Activated CD4-positive, alpha-beta T cell treated with anti-CD3 and anti-CD28 coated beads for 24 hours (primary cell): ENCODE data around the gene GLDN.

Experiments used
- DNase-seq, 2 donors: peaks; one replicate each; pipeline ENCODE4 v3.0.0-alpha.2; 2020; ENCODE audit warnings: low read depth in 2 of 2

GLDN gene

GRCh38 chr15:51356147-51356546, 14.7 kb downstream of the GLDN start:
- DNase-seq, result no peak

GRCh38 chr15:51356983-51357382, 15.5 kb downstream of the GLDN start:
- DNase-seq, result no peak

GRCh38 chr15:51359981-51360380, 18.5 kb downstream of the GLDN start:
- DNase-seq, result no peak

- DNase-seq, result no peak
Measured at GRCh38 chr15:51363383-51363782, 21.9 kb downstream of the GLDN start.

GRCh38 chr15:51365417-51365816, 24.0 kb downstream of the GLDN start:
- DNase-seq, result no peak

- no peak for DNase-seq
Measured at GRCh38 chr15:51366071-51366470, 24.6 kb downstream of the GLDN start.

GRCh38 chr15:51366920-51367319, 25.5 kb downstream of the GLDN start:
- no peak for DNase-seq

GRCh38 chr15:51367322-51367976, 26.0 kb downstream of the GLDN start:
- no peak for DNase-seq

DNA sequence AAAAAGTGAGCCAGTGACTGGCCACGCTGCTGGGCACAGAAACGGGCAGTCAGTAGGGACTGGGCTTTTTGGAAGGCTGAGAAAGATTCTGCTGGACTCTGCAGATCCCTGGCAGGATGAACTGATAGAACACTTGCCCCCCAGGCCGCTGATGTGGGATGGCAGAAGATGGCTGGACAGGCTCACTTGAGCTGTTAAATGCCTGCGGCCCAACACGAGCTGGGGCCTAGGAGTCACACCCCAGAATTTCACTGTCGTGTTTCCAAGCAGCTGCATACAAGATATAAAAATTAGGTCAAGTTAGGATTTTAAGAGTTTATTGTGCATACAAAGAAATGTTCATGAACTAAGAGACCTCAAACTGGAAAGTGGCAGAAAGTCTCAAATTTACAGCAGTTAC, 26.9 kb downstream of the GLDN start:
- DNase-seq, result no peak

DNA sequence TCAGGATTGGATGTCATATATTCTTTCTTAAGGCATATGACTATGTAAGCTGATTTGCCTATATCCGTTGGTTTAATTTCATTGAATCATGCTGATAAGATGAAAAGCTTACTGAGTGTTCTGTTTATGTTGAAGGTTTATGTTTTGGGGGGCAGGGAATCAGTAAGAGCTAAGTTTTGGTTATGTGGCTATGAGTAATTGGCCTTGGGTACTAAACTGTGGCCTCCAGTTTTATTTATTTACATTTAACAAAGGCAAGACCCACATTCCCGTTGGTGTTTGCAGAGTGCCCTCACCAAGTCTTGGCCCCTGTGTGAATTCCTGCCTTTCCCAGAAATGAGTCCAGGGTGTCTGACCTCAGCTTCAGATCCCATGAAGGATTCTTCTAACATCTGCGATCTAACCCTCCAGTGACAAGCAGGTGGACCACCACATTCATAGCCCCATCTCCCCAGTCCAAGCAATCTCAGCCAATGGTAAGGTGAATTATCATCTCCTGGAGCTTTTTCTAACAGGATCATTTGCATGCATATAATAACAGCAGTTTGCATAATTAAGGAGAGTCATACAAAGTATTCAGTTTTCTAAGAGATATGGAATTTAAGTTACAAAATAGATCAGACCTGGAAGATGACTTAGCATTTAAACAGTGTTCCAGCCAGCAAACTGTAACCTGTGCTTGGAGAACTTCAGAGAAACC, 27.4 kb downstream of the GLDN start:
- no peak for DNase-seq

DNA sequence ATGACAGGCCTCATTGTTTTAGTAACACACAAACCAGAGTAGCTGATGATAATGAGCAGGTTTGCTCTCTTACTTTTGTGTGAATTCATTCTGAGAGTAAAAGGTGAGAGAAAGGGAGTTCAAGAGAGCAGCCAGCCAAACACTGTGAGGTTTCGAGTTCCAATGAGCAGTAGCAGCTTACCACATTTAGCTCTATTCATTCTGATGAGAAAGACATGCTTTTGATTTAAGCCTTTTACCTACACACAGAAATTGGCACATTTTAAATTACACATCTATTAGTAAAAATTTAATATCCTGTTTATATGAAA, 28.0 kb downstream of the GLDN start:
- DNase-seq, result no peak

- no peak for DNase-seq
Measured at GRCh38 chr15:51371266-51371665, 29.8 kb downstream of the GLDN start.

GRCh38 chr15:51374131-51374530, 32.7 kb downstream of the GLDN start:
- no peak for DNase-seq

- DNase-seq, result no peak
Measured at GRCh38 chr15:51375966-51376640, 34.6 kb downstream of the GLDN start.

DNA sequence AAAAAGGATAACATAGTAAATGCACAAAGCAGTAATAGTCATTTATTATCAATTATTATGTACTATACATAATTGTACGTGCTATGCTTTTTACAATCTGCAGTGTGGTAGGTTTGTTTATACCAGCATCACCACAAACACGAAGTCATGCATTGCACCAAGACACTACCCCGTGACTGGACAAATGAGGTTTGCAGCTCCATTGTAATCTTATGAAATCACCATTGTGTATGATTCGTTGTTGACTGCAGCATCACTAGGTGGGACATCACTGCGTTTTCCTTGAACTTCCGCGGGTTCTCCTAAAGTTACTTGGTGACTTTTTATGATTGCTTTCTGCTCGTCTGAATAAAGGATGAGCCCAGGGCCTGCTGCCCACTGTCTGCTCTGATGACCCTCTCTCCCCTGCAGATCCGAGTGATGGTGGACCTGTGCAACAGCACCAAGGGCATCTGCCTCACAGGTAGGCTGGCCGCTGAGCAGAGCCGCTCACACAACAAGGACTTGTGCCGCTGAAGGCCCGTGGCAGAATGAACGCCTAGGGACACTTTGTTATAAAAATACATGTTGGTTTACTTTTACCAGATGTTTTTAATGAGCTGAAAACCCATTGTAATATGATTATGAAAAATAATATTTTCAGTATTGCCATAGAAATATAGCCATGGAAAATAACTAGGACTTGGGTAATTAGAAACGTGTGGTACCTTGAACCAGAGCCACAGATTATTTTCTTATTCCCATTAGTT, 35.8 kb downstream of the GLDN start:
- DNase-seq, result no peak

- no peak for DNase-seq
Measured at GRCh38 chr15:51378406-51378805, 37.0 kb downstream of the GLDN start.

DNA sequence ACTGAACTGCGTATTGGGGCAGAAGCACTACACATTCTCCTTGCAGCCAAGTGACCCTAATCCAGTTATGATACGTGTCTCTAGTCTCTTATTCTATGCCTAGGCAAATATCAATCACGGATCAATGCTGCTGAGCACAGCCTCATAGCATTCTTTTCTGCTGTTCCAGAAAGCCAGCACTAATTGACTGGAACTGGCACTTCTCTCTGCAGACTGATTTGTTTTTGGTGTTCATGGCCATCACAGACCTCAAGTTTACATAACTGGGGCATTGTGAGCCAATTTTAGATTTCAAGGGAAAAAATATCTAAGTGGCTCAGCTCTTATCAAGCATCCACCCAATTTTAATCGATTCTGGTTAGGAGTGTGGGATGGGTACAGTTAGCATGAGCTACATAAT, 37.9 kb downstream of the GLDN start:
- no peak for DNase-seq

- no peak for DNase-seq
Measured at GRCh38 chr15:51380999-51381806, 39.7 kb downstream of the GLDN start.

- no peak for DNase-seq
Measured at GRCh38 chr15:51382787-51383186, 41.3 kb downstream of the GLDN start.

- DNase-seq, result no peak
Measured at GRCh38 chr15:51386029-51386428, 44.6 kb downstream of the GLDN start.

DNA sequence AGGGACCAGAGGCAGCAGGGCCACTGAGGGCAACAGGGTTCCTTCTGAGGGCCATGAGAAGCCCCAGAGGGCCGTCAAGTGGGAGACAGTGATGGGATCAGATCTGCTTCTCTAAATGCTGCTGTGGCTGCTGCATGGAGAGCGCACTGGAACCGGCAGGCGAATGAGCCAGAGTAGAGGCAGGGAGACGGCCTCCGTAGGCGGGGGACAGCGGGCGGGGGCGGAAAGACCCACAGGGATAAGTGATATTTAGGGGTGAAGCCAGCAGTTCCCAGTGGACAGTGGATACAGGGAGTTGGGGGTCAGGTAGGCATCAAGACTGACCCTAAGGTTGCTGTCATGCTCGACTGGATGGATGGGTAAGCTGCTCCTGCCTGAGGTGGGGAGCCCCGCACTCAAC, 45.0 kb downstream of the GLDN start:
- no peak for DNase-seq
